A549 (cell line): ENCODE measurements around the gene CEBPG. TPM values are rescaled to one million over a fixed set of nuclear protein-coding genes. Genes with fewer than 3 reads are reported as not detected.

ENCODE experiments used
- ATAC-seq, 2 experiments: fragments of 200-7000 bp in 1 of 2; fragments of >200 bp in 1 of 2; cut with Nextera tagmentation in 1 of 2; cut with Tn5 transposase in 1 of 2; 3 replicates each; pipeline versions ENCODE4 v1.8.0 to v1.9.1; 2018 to 2020; ENCODE audit warnings: mild to moderate bottlenecking in 1 of 2, moderate library complexity in 1 of 2
- CTCF ChIA-PET: fragments of 300-600 bp; sonication (Branson Sonifier 250); formaldehyde crosslinking; extraction: SDS; loops from one replicate; lab custom pipeline; 2021; ENCODE audit warnings: antibody characterized with exemption, inconsistent platforms; lab: Yijun Ruan, JAX
- POLR2A ChIA-PET: fragments of 350-600 bp; formaldehyde crosslinking; extraction: SDS; loops from one replicate; lab custom pipeline; 2021; ENCODE audit warnings: antibody characterized with exemption, inconsistent platforms; lab: Yijun Ruan, JAX
- DNase-seq, 2 experiments: peaks; one replicate each; pipeline versions ENCODE4 v3.0.0 to v3.0.0-alpha.2; 2011 to 2016; ENCODE audit warnings: low read depth in 1 of 2, low spot score in 1 of 2
- FAIRE-seq: peaks from 2 replicates; lab custom pipeline; 2011; peaks lifted over from hg19 to GRCh38; lab: Jason Lieb, UNC
- H3K27ac ChIP-seq, 2 experiments: fragments of >200 bp; sonication (Bioruptor Twin); formaldehyde crosslinking; 3 replicates each; pipeline ENCODE4 v1.5.1; 2016 to 2017
- H3K4me1 ChIP-seq: fragments of >200 bp; sonication (Bioruptor Twin); formaldehyde crosslinking; 3 replicates; pipeline ENCODE4 v1.6.1; 2016
- H3K4me2 ChIP-seq: fragments of >200 bp; sonication (Bioruptor Twin); formaldehyde crosslinking; 3 replicates; pipeline ENCODE4 v1.6.1; 2016
- H3K4me3 ChIP-seq: fragments of >200 bp; sonication (Bioruptor Twin); formaldehyde crosslinking; 3 replicates; pipeline ENCODE4 v1.5.1; 2016
- H3K9me3 ChIP-seq: fragments of >200 bp; sonication (Bioruptor Twin); formaldehyde crosslinking; 3 replicates; pipeline ENCODE4 v1.6.1; 2016
- BHLHE40 ChIP-seq: IDR thresholded peaks from 2 replicates; pipeline ENCODE4 v1.6.1; 2012; ENCODE audit warnings: low read depth, low read length, inconsistent platforms
- CBX8 ChIP-seq: fragments of 200-600 bp; sonication (generic); IDR thresholded peaks from 2 replicates; pipeline ENCODE4 v1.6.1; 2016
- CHD4 ChIP-seq: fragments of 200-600 bp; sonication (generic); IDR thresholded peaks from 2 replicates; pipeline ENCODE4 v1.6.1; 2016; ENCODE audit warnings: antibody characterized with exemption, mild to moderate bottlenecking, borderline replicate concordance
- ESRRA ChIP-seq: fragments of 150-350 bp; IDR thresholded peaks from 2 replicates; pipeline ENCODE4 v1.6.1; 2014; ENCODE audit warnings: mild to moderate bottlenecking, low read length, borderline replicate concordance
- FOSL2 ChIP-seq, 2 experiments: fragments of 450-650 bp in 1 of 2; fragments of >200 bp in 1 of 2; sonication (Bioruptor Twin) in 1 of 2; formaldehyde crosslinking; IDR thresholded peaks; 2 replicates each; pipeline versions ENCODE4 v1.5.0 to v1.6.1; 2016 to 2020; ENCODE audit warnings: mild to moderate bottlenecking in 1 of 2, moderate library complexity in 1 of 2
- FOXS1 ChIP-seq: fragments of 250-450 bp; sonication (Bioruptor Pico); IDR thresholded peaks from 2 replicates; pipeline ENCODE4 v1.5.0; 2020; ENCODE audit warnings: mild to moderate bottlenecking, moderate library complexity
- GATA3 ChIP-seq: IDR thresholded peaks from 2 replicates; pipeline ENCODE4 v1.6.1; 2012; ENCODE audit warnings: borderline replicate concordance
- HMGXB4 ChIP-seq: fragments of 250-450 bp; sonication (Bioruptor Pico); IDR thresholded peaks from 2 replicates; pipeline ENCODE4 v1.5.0; 2021; ENCODE audit warnings: mild to moderate bottlenecking, moderate library complexity, borderline replicate concordance
- HOXA7 ChIP-seq: fragments of 250-450 bp; sonication (Bioruptor Pico); IDR thresholded peaks from 2 replicates; pipeline ENCODE4 v1.5.0; 2020; ENCODE audit warnings: mild to moderate bottlenecking, moderate library complexity
- HOXB13 ChIP-seq: fragments of 250-450 bp; sonication (Bioruptor Pico); IDR thresholded peaks from 2 replicates; pipeline ENCODE4 v1.5.0; 2020; ENCODE audit warnings: low read depth, mild to moderate bottlenecking, moderate library complexity
- JUN ChIP-seq, 2 experiments: fragments of >200 bp; sonication (Bioruptor Twin); formaldehyde crosslinking; IDR thresholded peaks; 2 replicates in 1 of 2; 3 replicates in 1 of 2; pipeline ENCODE4 v1.6.1; 2016 to 2017
- POLR2A ChIP-seq: IDR thresholded peaks from 2 replicates; pipeline ENCODE4 v1.6.1; 2012; ENCODE audit warnings: mild to moderate bottlenecking, low read length
- POLR2AphosphoS2 ChIP-seq: conservative IDR thresholded peaks from 2 replicates; pipeline ENCODE4 v1.6.1; 2012; ENCODE audit warnings: low read length, improper control_type of control experiment, inconsistent platforms
- RCOR1 ChIP-seq: fragments of 150-350 bp; IDR thresholded peaks from 2 replicates; pipeline ENCODE4 v1.6.1; 2014; ENCODE audit warnings: antibody characterized with exemption, low read length, low read depth
- RNF2 ChIP-seq: fragments of 200-600 bp; sonication (generic); IDR thresholded peaks from 2 replicates; pipeline ENCODE4 v1.6.1; 2016; ENCODE audit warnings: low read depth, mild to moderate bottlenecking, antibody characterized with exemption, moderate library complexity, borderline replicate concordance
- SREBF2 ChIP-seq: fragments of 450-650 bp; IDR thresholded peaks from 2 replicates; pipeline ENCODE4 v1.6.1; 2014; ENCODE audit warnings: mild to moderate bottlenecking, moderate library complexity
- ZFP36 ChIP-seq: fragments of 450-650 bp; IDR thresholded peaks from 2 replicates; pipeline ENCODE4 v1.6.1; 2014; ENCODE audit warnings: borderline replicate concordance; ENCODE audit not compliant: partially characterized antibody
- WGBS: methylation state at CpG from one replicate; pipeline ENCODE4 v1.1.6; 2017; ENCODE audit errors: missing lambda C conversion rate; 5-methylcytosine and 5-hydroxymethylcytosine counted together
- polyA plus RNA-seq, 4 experiments: library from polyadenylated mRNA; depleted of rRNA in 3 of 4; stranded (reverse); fragments of >200 nt; fragmentation: RNase III in 1 of 4; extraction: RNeasy Plus Mini Kit Qiagen cat#74134 plus additional on column Dnase treatment in 1 of 4; gene quantifications; 2 replicates in 3 of 4; 3 replicates in 1 of 4; pipeline ENCODE4 v1.2.3, GENCODE V29; 2011 to 2017

Gene CEBPG
- polyA plus RNA-seq, 2 of the 4 experiments (the other 2 are of a cell fraction): 34.3 to 138 TPM

- Histone ChIP-seq H3K27ac (no peak overlapping the region), H3K9me3 (0 out of 3 replicates have a peak, but pooled peaks cover 3% of the 10 kb centered on the region), H3K4me3 (no peak overlapping the region), H3K4me1 (peaks cover 11% of the 10 kb centered on the region; the same call in 2 of the 3 replicates), H3K4me2 (no peak overlapping the region)
- TF ChIP-seq ZFP36: no peak
- TF ChIP-seq SREBF2: no peak
- TF ChIP-seq HMGXB4 (CRISPR knock-in tag): no peak
- no peak for TF ChIP-seq CBX8
- no peak for ATAC-seq
- POLR2A ChIA-PET: no interaction called here
- DNase-seq: no peak
- 55% methylated on average over 5 of the region's 5 CpGs for WGBS
- FAIRE-seq: no peak
- CTCF ChIA-PET: interaction anchor here (0.6 to 2.3 kb wide), 6 partner anchors 13 to 128 kb away, joined by 3 to 9 read pairs (median 3); no protein-coding TSS in a partner anchor
Observed at GRCh38 chr19:33335446-33335845, 38.1 kb upstream of the CEBPG start.

GRCh38 chr19:33339016-33339984, 34.2 kb upstream of the CEBPG start:
- Histone ChIP-seq H3K4me3 (no peak overlapping the region), H3K27ac (no peak overlapping the region), H3K4me2 (no peak overlapping the region), H3K9me3 (no peaks in the 10 kb centered on the region), H3K4me1 (peaks cover 11% of the 10 kb centered on the region; the same call in 2 of the 3 replicates)
- ChIA-PET CTCF (interaction anchor here (1.0 to 1.6 kb wide), 3 partner anchors 30 to 155 kb away, joined by 3 to 5 read pairs (median 4); partner anchors contain the start of gene CEBPA), POLR2A (interaction anchor here (2.9 kb wide), 1 partner anchor 37 kb away, joined by 9 read pairs; the partner anchor contains the start of gene CEBPA)
- peak; percentile 94 for FAIRE-seq
- peak in 1 of 2 experiments; percentile 30; a peak in 1 of 6 replicates for ATAC-seq
- TF ChIP-seq FOSL2 (IDR thresholded peaks at IDR 0.05) (0 out of 2 replicates have a peak, but pooled peaks have one; percentile 33), FOSL2 (CRISPR knock-in tag; IDR thresholded peaks at IDR 0.05) (no peak), ESRRA (no peak), CHD4 (no peak), FOXS1 (CRISPR knock-in tag) (no peak), BHLHE40 (no peak), POLR2A (no peak)
- WGBS: 38% methylated on average over 8 of the region's 8 CpGs
- no peak for DNase-seq

- no peak for FAIRE-seq
- Histone ChIP-seq H3K4me1 (peaks cover 12% of the 10 kb centered on the region; the same call in 2 of the 3 replicates), H3K9me3 (no peaks in the 10 kb centered on the region), H3K27ac (no peak overlapping the region), H3K4me3 (no peak overlapping the region), H3K4me2 (no peak overlapping the region)
- WGBS: 42% methylated on average over 2 of the region's 2 CpGs
- ChIA-PET POLR2A (no interaction called here), CTCF (interaction anchor here (0.6 to 1.6 kb wide), 7 partner anchors 12 to 514 kb away, joined by 3 to 7 read pairs (median 4); partner anchors contain the start of gene CEBPA)
- TF ChIP-seq HOXB13 (CRISPR knock-in tag) (no peak), HOXA7 (CRISPR knock-in tag) (no peak), RNF2 (no peak)
- no peak for ATAC-seq
- DNase-seq: no peak
Observed at GRCh38 chr19:33340991-33341390, 32.5 kb upstream of the CEBPG start.

- Histone ChIP-seq H3K27ac (no peak overlapping the region), H3K9me3 (no peaks in the 10 kb centered on the region), H3K4me1 (peaks cover 12% of the 10 kb centered on the region; the same call in 2 of the 3 replicates), H3K4me2 (no peak overlapping the region), H3K4me3 (no peak overlapping the region)
- ATAC-seq (no peak), DNase-seq (no peak), FAIRE-seq (no peak)
- ChIA-PET CTCF (interaction anchor here (0.6 to 1.8 kb wide), 11 partner anchors 10 to 1257 kb away, joined by 3 to 6 read pairs (median 4); partner anchors contain the start of genes CEBPA and CEBPG), POLR2A (no interaction called here)
- WGBS: 27% methylated on average over 2 of the region's 2 CpGs
- no peak for TF ChIP-seq POLR2AphosphoS2
- no peak for TF ChIP-seq RCOR1
- TF ChIP-seq GATA3: no peak
- no peak for TF ChIP-seq JUN (IDR thresholded peaks at IDR 0.05)
Observed at GRCh38 chr19:33343301-33343700, 30.2 kb upstream of the CEBPG start.
